GM19043 (cell line): ENCODE results near the gene FGF14.

Source experiments
- ATAC-seq: cut with Tn5 transposase; IDR thresholded peaks from one replicate; pipeline ENCODE4 v1.9.1; 2021; ENCODE audit warnings: low read depth; ENCODE audit not compliant: unreplicated experiment

Gene FGF14

GRCh38 chr13:101755228-101755887 is 646.5 kb downstream of the FGF14 start:
- ATAC-seq: no peak

GRCh38 chr13:101752432-101752831 is 649.4 kb downstream of the FGF14 start:
- no peak for ATAC-seq

- ATAC-seq: peak; percentile 57
These were observed 650.4 kb downstream of the FGF14 start for GRCh38 chr13:101751488-101751887.

- no peak for ATAC-seq
These were observed 652.3 kb downstream of the FGF14 start for GRCh38 chr13:101749584-101749983.

GRCh38 chr13:101747039-101747438 is 654.8 kb downstream of the FGF14 start:
- ATAC-seq: no peak

- no peak for ATAC-seq
These were observed 655.3 kb downstream of the FGF14 start for GRCh38 chr13:101746513-101746912.

- peak; percentile 93 for ATAC-seq
These were observed 662.3 kb downstream of the FGF14 start for GRCh38 chr13:101739382-101740178.

GRCh38 chr13:101738336-101738735 is 663.5 kb downstream of the FGF14 start:
- no peak for ATAC-seq

GRCh38 chr13:101736566-101736965 is 665.3 kb downstream of the FGF14 start:
- ATAC-seq: no peak

- no peak for ATAC-seq
These were observed 671.3 kb downstream of the FGF14 start for GRCh38 chr13:101730420-101731000.

GRCh38 chr13:101728615-101729014 is 673.2 kb downstream of the FGF14 start:
- ATAC-seq: no peak

- ATAC-seq: no peak
These were observed 673.8 kb downstream of the FGF14 start for GRCh38 chr13:101728021-101728420.

- no peak for ATAC-seq
These were observed 674.7 kb downstream of the FGF14 start for GRCh38 chr13:101727118-101727517.

- no peak for ATAC-seq
These were observed 675.2 kb downstream of the FGF14 start for GRCh38 chr13:101726681-101727080.

- ATAC-seq: no peak
These were observed 683.4 kb downstream of the FGF14 start for GRCh38 chr13:101718496-101718895.

GRCh38 chr13:101717353-101717752 is 684.5 kb downstream of the FGF14 start:
- ATAC-seq: no peak

- no peak for ATAC-seq
These were observed 687.7 kb downstream of the FGF14 start for GRCh38 chr13:101714195-101714594.

- ATAC-seq: no peak
These were observed 689.9 kb downstream of the FGF14 start for GRCh38 chr13:101712026-101712348.

- no peak for ATAC-seq
These were observed 690.4 kb downstream of the FGF14 start for GRCh38 chr13:101711307-101712025.

- no peak for ATAC-seq
These were observed 691.9 kb downstream of the FGF14 start for GRCh38 chr13:101709952-101710351.

- no peak for ATAC-seq
These were observed 693.7 kb downstream of the FGF14 start for GRCh38 chr13:101708115-101708514.
